Activated CD8-positive, alpha-beta T cell treated with anti-CD3 and anti-CD28 coated beads, Interleukin-2, amount 10 ng/mL, durations not matched to agents 7 days and 5 days (primary cell): Measurements from ENCODE around the gene HSPA1L. TPM values are rescaled to one million over a fixed set of nuclear protein-coding genes. Genes with fewer than 3 reads are reported as not detected.
"Not testable (repeated sequence)": the region's sequence is repeated elsewhere in the genome, so short reads cannot be mapped to it uniquely, and the experiment has no call there.

ENCODE experiments used
- ATAC-seq: fragments of 150-1000 bp; cut with Tn5 transposase; one replicate; pipeline ENCODE4 v1.10.0; 2021; ENCODE audit warnings: moderate library complexity
- CTCF ChIA-PET: fragments of 350-600 bp; sonication (Branson Sonifier 250); formaldehyde crosslinking; loops from one replicate; lab custom pipeline; 2021; ENCODE audit warnings: antibody characterized with exemption; lab: Charles Lee
- POLR2A ChIA-PET: fragments of 350-600 bp; sonication (Branson Sonifier 250); formaldehyde crosslinking; loops from one replicate; lab custom pipeline; 2021; ENCODE audit warnings: antibody characterized with exemption; lab: Charles Lee
- DNase-seq: peaks from one replicate; pipeline ENCODE4 v3.0.0-alpha.2; 2020
- H3K27ac Mint-ChIP-seq: one replicate; pipeline ENCODE4 v1.8.0; 2021; ENCODE audit warnings: mild to moderate bottlenecking, mixed read lengths
- H3K27me3 Mint-ChIP-seq: one replicate; pipeline ENCODE4 v1.8.0; 2021; ENCODE audit warnings: low read depth, mixed read lengths
- H3K36me3 Mint-ChIP-seq: one replicate; pipeline ENCODE4 v1.8.0; 2021; ENCODE audit warnings: low read depth, mixed read lengths
- H3K4me1 Mint-ChIP-seq: one replicate; pipeline ENCODE4 v1.8.0; 2021; ENCODE audit warnings: low read depth, mixed read lengths
- H3K4me3 Mint-ChIP-seq: one replicate; pipeline ENCODE4 v1.8.0; 2021; ENCODE audit warnings: mild to moderate bottlenecking, mixed read lengths
- H3K9me3 Mint-ChIP-seq: one replicate; pipeline ENCODE4 v1.8.0; 2022; ENCODE audit warnings: mixed read lengths; ENCODE audit not compliant: insufficient read depth
- total RNA-seq, 2 experiments: library from RNA; stranded (reverse); gene quantifications; one replicate each; pipeline ENCODE4 v1.2.3, GENCODE V29; 2021

Gene HSPA1L
- total RNA-seq, 2 experiments from 2014 or later = 3.0 to 3.1 TPM

DNA sequence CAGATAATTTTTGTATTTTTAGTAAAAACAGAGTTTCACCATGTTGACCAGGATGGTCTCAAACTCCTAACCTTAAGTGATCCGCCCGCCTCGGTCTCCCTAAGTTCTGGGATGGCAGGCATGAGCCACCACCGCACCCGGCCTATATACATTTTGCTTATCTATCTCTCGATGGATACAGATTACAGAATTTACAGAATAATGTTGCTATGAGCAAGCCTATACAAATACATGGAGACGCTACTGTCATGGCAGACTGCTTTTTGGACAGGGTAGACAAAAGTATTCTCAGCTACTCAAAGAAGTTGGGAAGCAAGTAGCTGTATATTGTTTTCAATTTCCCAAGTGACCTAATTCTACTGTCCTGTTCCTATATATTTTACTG is 1.6 kb downstream of the HSPA1L start:
- ChIA-PET CTCF (interaction anchor here (1.0 to 3.3 kb wide), 7 partner anchors 14 to 220 kb away, joined by 3 to 16 read pairs (median 4); partner anchors contain the start of genes HSPA1B, NCR3 and VARS1), POLR2A (interaction anchor here (0.7 to 5.1 kb wide), 3 partner anchors 10 to 75 kb away, joined by 3 to 37 read pairs (median 4); partner anchors contain the start of genes CLIC1 and MSH5)
- peaks cover 22% of the 10 kb centered on the region for H3K36me3 Mint-ChIP-seq
- peak overlapping the region; percentile 71 for H3K4me3 Mint-ChIP-seq
- ATAC-seq = no peak
- no peak for DNase-seq
- no peak overlapping the region for H3K27ac Mint-ChIP-seq
- no peaks in the 10 kb centered on the region for H3K9me3 Mint-ChIP-seq
- H3K27me3 Mint-ChIP-seq = no peaks in the 10 kb centered on the region
- peaks cover 34% of the 10 kb centered on the region for H3K4me1 Mint-ChIP-seq

DNA sequence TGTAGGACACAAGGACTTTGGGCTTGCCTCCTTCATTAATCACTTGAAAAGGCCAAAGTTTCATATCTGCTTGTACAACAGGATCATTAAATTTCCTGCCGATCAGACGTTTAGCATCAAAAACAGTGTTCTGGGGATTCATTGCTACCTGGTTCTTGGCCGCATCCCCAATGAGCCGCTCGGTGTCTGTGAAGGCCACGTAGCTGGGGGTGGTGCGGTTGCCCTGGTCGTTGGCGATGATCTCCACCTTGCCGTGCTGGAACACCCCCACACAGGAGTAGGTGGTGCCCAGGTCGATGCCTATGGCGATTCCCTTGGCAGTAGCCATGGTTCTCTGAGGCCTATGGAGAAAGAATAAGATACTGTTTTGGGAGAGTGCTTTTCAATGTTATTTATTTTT is 3.4 kb downstream of the HSPA1L start:
- Mint-ChIP-seq H3K9me3 (no peaks in the 10 kb centered on the region), H3K4me1 (peaks cover 27% of the 10 kb centered on the region), H3K27ac (no peak overlapping the region), H3K27me3 (no peaks in the 10 kb centered on the region), H3K36me3 (peaks cover 13% of the 10 kb centered on the region), H3K4me3 (no peak overlapping the region)
- ATAC-seq (no peak), DNase-seq (no peak)
- POLR2A ChIA-PET = interaction anchor here (0.9 to 5.1 kb wide), 3 partner anchors 16 to 159 kb away, joined by 3 to 37 read pairs (median 4); partner anchors contain the start of genes CLIC1, MSH5 and VARS1
- CTCF ChIA-PET = interaction anchor here (1.1 kb wide), 1 partner anchor 13 kb away, joined by 3 read pairs; no protein-coding TSS in a partner anchor

DNA sequence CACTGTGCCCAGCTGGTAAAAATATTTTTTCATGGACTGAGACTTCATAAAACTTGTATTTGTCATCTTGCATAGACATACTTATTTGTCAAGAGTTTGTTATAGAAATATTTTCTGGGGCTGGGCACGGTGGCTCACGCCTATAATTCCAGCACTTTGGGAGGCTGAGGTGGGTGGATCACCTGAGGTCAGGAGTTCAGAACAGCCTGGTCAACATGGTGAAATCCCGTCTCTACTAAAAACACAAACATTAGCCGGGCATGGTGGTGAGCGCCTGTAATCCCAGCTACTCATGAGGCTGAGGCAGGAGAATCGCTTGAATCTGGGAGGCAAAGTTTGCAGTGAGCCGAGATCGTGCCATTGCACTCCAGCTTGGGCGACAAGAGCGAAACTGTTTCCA is 6.5 kb downstream of the HSPA1L start:
- CTCF ChIA-PET = interaction anchor here (2.8 to 3.4 kb wide), 2 partner anchors 12 to 39 kb away, joined by 11 to 46 read pairs; partner anchors contain the start of gene VARS1
- ATAC-seq, DNase-seq, H3K27ac Mint-ChIP-seq, H3K9me3 Mint-ChIP-seq, H3K27me3 Mint-ChIP-seq, H3K4me3 Mint-ChIP-seq, POLR2A ChIA-PET: not testable (repeated sequence)
- peaks cover 27% of the 10 kb centered on the region for H3K36me3 Mint-ChIP-seq
- peaks cover 38% of the 10 kb centered on the region for H3K4me1 Mint-ChIP-seq

DNA sequence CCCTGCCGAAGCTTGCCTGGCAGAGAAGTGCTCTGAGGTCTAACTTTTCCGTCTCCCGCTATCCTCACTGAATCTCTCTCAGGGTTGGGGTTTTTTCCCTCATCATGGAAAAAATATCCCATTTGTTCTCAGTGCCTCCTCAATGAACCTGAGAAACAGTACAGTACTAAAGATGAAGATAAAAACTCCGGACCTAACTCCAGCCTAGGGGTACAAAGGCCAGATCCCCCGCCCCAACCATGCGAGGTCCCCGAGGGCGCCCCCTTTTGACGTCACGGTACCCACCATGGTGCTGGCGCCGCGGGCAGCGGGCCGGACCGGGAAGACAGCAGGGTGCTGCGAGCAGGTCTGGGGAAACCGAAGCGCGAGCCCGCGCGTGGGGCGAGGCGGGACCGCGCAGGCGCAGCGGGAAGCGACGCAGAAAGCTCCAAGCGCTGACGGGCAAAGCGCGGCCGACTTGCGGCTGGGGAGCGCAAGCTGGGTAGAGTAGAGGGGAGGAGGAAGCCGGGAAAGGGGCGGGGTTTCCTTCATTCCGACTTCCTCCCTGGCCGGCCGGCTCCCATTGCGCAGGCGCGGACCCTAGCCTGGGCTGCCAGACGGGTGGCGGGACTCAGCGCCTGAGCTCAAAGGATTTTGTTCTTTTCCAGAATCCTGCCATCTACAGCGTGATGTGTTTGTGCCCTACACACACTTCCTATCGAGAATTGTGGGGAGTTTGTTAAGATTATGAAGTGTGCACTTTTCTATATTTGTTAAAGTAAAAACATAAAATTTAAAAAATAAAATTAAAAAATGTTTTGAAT is 8.4 kb downstream of the HSPA1L start, which contains the start of gene LSM2:
TSS of gene LSM2 (minus strand) at position 497 of the 803 bp plus-strand sequence. CDS start at position 288, 209 bp downstream.
- CTCF ChIA-PET = interaction anchor here (0.6 to 3.4 kb wide), 21 partner anchors 8 to 103 kb away, joined by 3 to 46 read pairs (median 4); partner anchors contain the start of genes ABHD16A, CLIC1, DDAH2 and EHMT2
- H3K27ac Mint-ChIP-seq = peak within 1 kb of the TSS; percentile 91
- no peaks in the 10 kb centered on the region for H3K27me3 Mint-ChIP-seq
- peaks cover 33% of the 10 kb centered on the region for H3K4me1 Mint-ChIP-seq
- peak within 1 kb of the TSS; percentile 97 for H3K4me3 Mint-ChIP-seq
- peaks cover 37% of the 10 kb centered on the region for H3K36me3 Mint-ChIP-seq
- ATAC-seq (peak; percentile 98), DNase-seq (peak; percentile 98)
- POLR2A ChIA-PET = interaction anchor here (0.6 to 2.5 kb wide), 17 partner anchors 8 to 259 kb away, joined by 3 to 20 read pairs (median 4); partner anchors contain the start of genes CLIC1, GPANK1, HSPA1A and HSPA1B
- H3K9me3 Mint-ChIP-seq = no peaks in the 10 kb centered on the region

DNA sequence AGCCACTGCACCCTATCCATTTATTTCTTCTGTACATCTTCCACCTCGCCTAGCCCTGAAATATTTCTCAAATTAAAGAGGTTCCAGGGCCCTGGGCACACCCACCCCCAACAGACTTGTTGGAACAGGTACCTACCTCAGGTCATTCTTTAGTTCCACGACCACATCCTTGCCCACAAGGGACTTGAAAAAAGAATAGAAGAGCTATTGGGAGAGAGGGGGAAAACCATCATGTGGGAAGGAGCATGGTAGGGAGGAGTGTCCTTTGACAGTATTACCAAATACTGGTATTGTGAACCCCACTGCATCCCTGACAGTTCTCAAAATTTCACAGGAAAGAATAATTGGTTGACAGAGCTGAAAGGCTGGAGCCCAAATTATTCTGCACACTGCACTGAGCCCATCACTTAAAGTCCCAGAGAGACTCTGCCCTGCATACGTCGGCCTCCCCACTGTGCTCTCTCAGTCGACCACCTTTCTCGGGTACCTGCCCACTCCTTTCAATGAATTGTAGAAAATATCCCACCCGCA is 9.1 kb downstream of the HSPA1L start:
- no peaks in the 10 kb centered on the region for H3K9me3 Mint-ChIP-seq
- ChIA-PET CTCF (interaction anchor here (0.9 to 3.4 kb wide), 13 partner anchors 9 to 103 kb away, joined by 3 to 46 read pairs (median 4); partner anchors contain the start of genes ABHD16A, CLIC1, DDAH2 and HSPA1A), POLR2A (interaction anchor here (0.6 to 2.5 kb wide), 12 partner anchors 9 to 259 kb away, joined by 3 to 20 read pairs (median 5); partner anchors contain the start of genes CLIC1, HSPA1A, HSPA1B and HSPA1L)
- H3K4me1 Mint-ChIP-seq = peaks cover 36% of the 10 kb centered on the region
- H3K27me3 Mint-ChIP-seq = no peaks in the 10 kb centered on the region
- ATAC-seq = peak; percentile 31
- peaks cover 40% of the 10 kb centered on the region for H3K36me3 Mint-ChIP-seq
- DNase-seq = peak; percentile 41
- H3K4me3 Mint-ChIP-seq = peak overlapping the region; percentile 97
- H3K27ac Mint-ChIP-seq = peak overlapping the region; percentile 91

GRCh38 chr6:31801031-31801927 is 13.8 kb downstream of the HSPA1L start:
- H3K4me3 Mint-ChIP-seq, H3K9me3 Mint-ChIP-seq, H3K27me3 Mint-ChIP-seq, ATAC-seq, DNase-seq, POLR2A ChIA-PET, H3K27ac Mint-ChIP-seq: not testable (repeated sequence)
- Mint-ChIP-seq H3K36me3 (peaks cover 39% of the 10 kb centered on the region), H3K4me1 (peaks cover 56% of the 10 kb centered on the region)
- CTCF ChIA-PET = interaction anchor here (1.0 kb wide), 1 partner anchor 10 kb away, joined by 3 read pairs; no protein-coding TSS in a partner anchor

- Mint-ChIP-seq H3K4me1 (peaks cover 46% of the 10 kb centered on the region), H3K36me3 (peaks cover 37% of the 10 kb centered on the region), H3K27me3 (no peaks in the 10 kb centered on the region), H3K27ac (no peak overlapping the region), H3K9me3 (no peaks in the 10 kb centered on the region), H3K4me3 (no peak overlapping the region)
- CTCF ChIA-PET = interaction anchor here (1.1 to 2.9 kb wide), 5 partner anchors 13 to 30 kb away, joined by 3 to 8 read pairs (median 5); no protein-coding TSS in a partner anchor
- POLR2A ChIA-PET = interaction anchor here (1.5 kb wide), 1 partner anchor 27 kb away, joined by 3 read pairs; no protein-coding TSS in a partner anchor
- no peak for DNase-seq
- no peak for ATAC-seq
Observed at GRCh38 chr6:31799781-31800180, 15.3 kb downstream of the HSPA1L start.

GRCh38 chr6:31797588-31797987 is 17.5 kb downstream of the HSPA1L start:
- Mint-ChIP-seq H3K9me3 (no peaks in the 10 kb centered on the region), H3K4me1 (peaks cover 53% of the 10 kb centered on the region), H3K27me3 (no peaks in the 10 kb centered on the region), H3K27ac (peak overlapping the region; percentile 87), H3K4me3 (peak overlapping the region; percentile 56), H3K36me3 (peaks cover 32% of the 10 kb centered on the region)
- DNase-seq (peak; percentile 78), ATAC-seq (peak; percentile 43)
- ChIA-PET POLR2A (interaction anchor here (0.7 to 1.7 kb wide), 3 partner anchors 17 to 60 kb away, joined by 3 to 5 read pairs (median 4); no protein-coding TSS in a partner anchor), CTCF (interaction anchor here (1.1 to 3.5 kb wide), 3 partner anchors 10 to 28 kb away, joined by 6 to 46 read pairs (median 8); partner anchors contain the start of gene LSM2)

DNA sequence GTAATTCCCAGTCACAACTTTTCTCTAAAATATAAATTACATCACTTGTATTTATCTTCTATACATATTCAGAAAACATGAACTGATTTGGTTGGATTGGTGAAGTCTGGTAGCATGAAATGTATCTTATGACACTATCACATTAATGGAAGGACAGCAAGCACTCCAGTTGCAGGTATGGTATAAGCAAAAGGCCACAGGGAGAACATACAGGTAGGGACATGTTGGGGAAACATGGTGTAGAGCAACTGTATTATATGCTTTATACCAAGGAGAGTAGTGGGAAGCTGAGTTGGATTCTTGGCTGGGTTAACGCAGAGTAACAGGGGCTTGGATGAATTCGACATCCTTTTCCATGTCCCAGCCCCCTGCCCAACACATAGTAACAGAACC is 18.1 kb downstream of the HSPA1L start:
- Mint-ChIP-seq H3K27me3 (no peaks in the 10 kb centered on the region), H3K27ac (peak overlapping the region; percentile 87), H3K9me3 (no peaks in the 10 kb centered on the region), H3K4me3 (no peak overlapping the region), H3K4me1 (peaks cover 56% of the 10 kb centered on the region), H3K36me3 (peaks cover 32% of the 10 kb centered on the region)
- no peak for DNase-seq
- ChIA-PET CTCF (interaction anchor here (1.0 to 3.5 kb wide), 7 partner anchors 10 to 161 kb away, joined by 3 to 46 read pairs (median 8); partner anchors contain the start of genes HSPA1A, HSPA1L, LSM2 and MSH5), POLR2A (interaction anchor here (0.9 to 1.7 kb wide), 4 partner anchors 17 to 132 kb away, joined by 3 to 8 read pairs (median 4); partner anchors contain the start of genes GPANK1 and MSH5)
- no peak for ATAC-seq
